Measurements from ENCODE around the gene PAQR5.

GRCh38 chr15:69305933-69306568 is 7.3 kb downstream of the PAQR5 start:
- no peak for TF ChIP-seq POLR2A (IDR thresholded peaks at IDR 0.05; ENCODE audit: borderline replicate concordance, extremely low read depth, insufficient read depth, insufficient read length)
- TF ChIP-seq EZH2 (IDR thresholded peaks at IDR 0.05) = no peak

All from HCT116 (cell line).